Spinal cord (tissue), 10 donors: ENCODE results near the gene NUP210. TPM values are rescaled to one million over a fixed set of nuclear protein-coding genes. Genes with fewer than 3 reads are reported as not detected.

Experiments
- DNase-seq, 6 donors: peaks; one replicate each; pipeline versions ENCODE4 v3.0.0 to v3.0.0-alpha.2; 2013 to 2015; ENCODE audit warnings: low spot score in 6 of 6, low read depth in 4 of 6
- H3K27ac ChIP-seq: one replicate; pipeline ENCODE4 v1.5.1; 2013; ENCODE audit warnings: low read depth, low read length, control low read depth
- H3K27me3 ChIP-seq: one replicate; pipeline ENCODE4 v1.6.1; 2013; ENCODE audit warnings: low read length; ENCODE audit not compliant: control insufficient read depth, insufficient read depth
- H3K36me3 ChIP-seq: one replicate; pipeline ENCODE4 v1.6.1; 2013; ENCODE audit warnings: low read length; ENCODE audit not compliant: control insufficient read depth, insufficient read depth
- H3K4me1 ChIP-seq: one replicate; pipeline ENCODE4 v1.6.1; 2013; ENCODE audit warnings: low read length; ENCODE audit not compliant: control insufficient read depth, insufficient read depth
- H3K4me3 ChIP-seq: one replicate; pipeline ENCODE4 v1.5.1; 2013; ENCODE audit warnings: low read depth, low read length, control low read depth
- H3K9me3 ChIP-seq: one replicate; pipeline ENCODE4 v1.6.1; 2013; ENCODE audit warnings: low read length; ENCODE audit not compliant: control insufficient read depth, insufficient read depth
- WGBS: methylation state at CpG from one replicate; pipeline ENCODE4 v1.1.5; 2013; ENCODE audit warnings: missing lambda C conversion rate; ENCODE audit not compliant: insufficient coverage; 5-methylcytosine and 5-hydroxymethylcytosine counted together
- polyA plus RNA-seq, 2 donors: library from polyadenylated mRNA; unstranded; fragments of 120-200 nt; gene quantifications; one replicate each; pipeline ENCODE4 v1.2.1, GENCODE V29; 2013; ENCODE audit not compliant: insufficient read length in 2 of 2
- total RNA-seq, 2 donors: library from RNA; depleted of rRNA in 1 of 2; stranded (reverse); fragments of 120-200 nt in 1 of 2; fragments of >200 nt in 1 of 2; gene quantifications; one replicate each; pipeline versions ENCODE4 v1.2.3 to v1.2.4, GENCODE V29; 2013 to 2014
- donor health status: healthy.

NUP210 gene
- total and polyA plus RNA-seq, 4 donors: 9.6 to 19.2 (median 13.1) TPM

DNA sequence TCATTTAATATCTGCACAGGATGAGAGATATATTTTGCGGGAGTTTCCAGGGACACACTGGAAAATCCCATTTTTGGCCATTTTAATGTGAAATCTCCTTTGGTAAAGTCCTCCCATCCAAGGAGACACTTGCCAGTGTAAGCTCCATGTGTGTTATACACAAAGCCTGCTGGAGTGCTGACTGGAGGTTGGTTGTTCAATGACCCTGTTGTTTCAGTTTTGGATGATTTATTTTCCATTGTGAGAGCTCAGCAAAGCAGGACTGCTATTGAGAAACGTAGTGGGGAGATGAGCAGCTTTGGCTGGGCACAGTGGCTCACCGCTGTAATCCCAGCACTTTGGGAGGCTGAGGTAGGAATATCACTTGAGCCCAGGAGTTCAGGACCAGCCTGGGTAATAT, 127.7 kb downstream of the NUP210 start:
- Histone ChIP-seq H3K27me3 (no peaks in the 10 kb centered on the region), H3K36me3 (no peaks in the 10 kb centered on the region), H3K4me3 (no peak overlapping the region), H3K4me1 (no peaks in the 10 kb centered on the region), H3K27ac (no peak overlapping the region), H3K9me3 (no peaks in the 10 kb centered on the region)
- no peak for DNase-seq
- 63% methylated on average over 2 of the region's 3 CpGs for WGBS

DNA sequence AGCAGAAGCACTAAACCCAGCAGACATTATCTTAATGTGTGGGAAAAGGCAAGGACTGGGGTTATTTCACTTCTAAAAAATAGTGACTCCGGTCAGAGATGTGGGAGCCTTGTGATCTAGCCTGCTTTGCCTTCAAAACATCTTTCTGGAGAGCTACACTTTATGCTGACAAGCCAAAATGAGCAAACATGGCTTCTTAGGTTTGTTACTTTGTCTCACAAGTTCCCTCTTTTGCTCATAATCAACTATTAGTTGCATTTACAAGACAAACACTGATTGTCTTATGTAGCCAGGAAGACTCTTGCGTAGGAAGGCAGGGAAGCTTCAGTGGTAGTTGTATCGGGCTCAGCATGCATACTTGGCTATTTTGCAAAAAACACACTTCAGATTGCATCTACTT, 129.2 kb downstream of the NUP210 start:
- WGBS: 75% methylated on average over 1 of the region's 3 CpGs
- H3K4me3 ChIP-seq: no peak overlapping the region
- no peaks in the 10 kb centered on the region for H3K27me3 ChIP-seq
- no peaks in the 10 kb centered on the region for H3K4me1 ChIP-seq
- no peak for DNase-seq
- H3K27ac ChIP-seq: peak overlapping the region; percentile 33
- H3K36me3 ChIP-seq: no peaks in the 10 kb centered on the region
- peaks cover 7% of the 10 kb centered on the region for H3K9me3 ChIP-seq

DNA sequence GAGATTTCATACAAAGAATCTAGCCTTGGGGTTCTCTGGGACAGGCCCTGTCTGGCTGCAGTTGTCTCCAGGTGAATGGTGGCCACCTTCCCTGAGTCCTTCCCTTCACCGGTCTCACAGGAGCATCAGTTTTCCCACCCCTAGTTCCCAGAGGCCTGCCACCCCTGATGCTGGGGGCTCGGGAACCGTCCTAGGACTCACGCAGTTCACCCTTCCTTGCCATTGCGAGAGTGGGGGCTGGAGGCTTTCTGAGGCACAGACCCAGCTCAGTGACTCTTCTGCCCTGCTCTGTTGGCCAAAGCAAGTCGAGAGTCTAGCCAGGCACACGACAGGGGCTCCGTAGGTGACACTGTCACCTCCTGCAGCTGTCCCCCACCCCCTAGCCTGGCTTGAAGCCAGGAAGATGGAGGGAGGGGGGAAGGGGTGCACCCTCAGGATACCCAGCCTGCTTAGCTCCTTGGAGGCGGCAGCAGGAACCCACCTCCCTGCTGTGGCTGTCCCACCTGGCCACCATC, 130.3 kb downstream of the NUP210 start:
- Histone ChIP-seq H3K4me1 (no peaks in the 10 kb centered on the region), H3K36me3 (no peaks in the 10 kb centered on the region), H3K4me3 (no peak overlapping the region), H3K27me3 (peaks cover 2% of the 10 kb centered on the region), H3K27ac (no peak overlapping the region), H3K9me3 (peaks cover 7% of the 10 kb centered on the region)
- WGBS: 87% methylated on average over 8 of the region's 9 CpGs
- no peak for DNase-seq

DNA sequence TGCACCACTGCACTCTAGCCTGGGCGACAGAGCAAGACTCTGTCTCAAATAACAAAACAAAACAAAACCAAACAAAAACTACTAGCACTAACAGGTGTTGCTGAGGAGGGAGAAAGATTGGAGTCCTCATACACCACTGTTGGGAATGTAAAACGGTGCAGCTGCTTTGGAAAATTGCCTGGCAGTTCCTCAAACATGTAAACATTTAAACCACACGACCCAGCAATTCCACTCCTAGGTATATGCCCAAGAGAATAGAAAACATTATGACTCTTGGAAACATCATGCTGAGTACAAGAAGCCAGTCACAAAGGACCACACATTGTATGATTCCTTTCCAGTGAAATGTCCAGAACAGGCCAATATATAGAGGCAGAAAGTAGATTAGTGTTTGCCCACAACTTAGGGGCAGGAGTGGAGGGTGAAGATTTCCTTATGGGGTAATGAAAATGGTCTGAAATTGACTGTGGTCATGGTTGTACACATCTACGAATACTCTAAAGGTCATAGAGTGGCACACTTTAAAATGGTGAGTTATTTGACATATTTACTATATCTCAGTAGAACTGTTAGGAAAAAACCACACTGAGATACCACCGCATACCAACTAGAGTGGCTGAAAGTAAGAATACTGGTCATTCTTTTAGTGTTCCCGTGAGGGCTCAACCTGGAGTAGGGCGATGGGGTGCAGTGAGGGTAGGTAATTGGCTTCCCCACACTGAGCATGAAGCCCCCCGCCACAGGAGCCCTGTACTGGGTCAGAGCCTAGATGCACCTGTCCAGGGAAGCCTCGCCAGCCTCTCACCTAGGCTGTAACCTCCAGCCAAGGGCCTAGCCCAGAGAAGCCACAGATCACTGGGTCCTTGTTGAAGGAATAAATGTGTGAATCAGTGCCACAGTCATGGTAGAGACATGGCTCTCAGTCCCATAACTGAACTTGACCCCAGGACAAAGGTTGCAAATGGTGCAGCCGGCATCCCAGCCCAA, 131.1 kb downstream of the NUP210 start:
- WGBS: 93% methylated on average over 5 of the region's 10 CpGs
- Histone ChIP-seq H3K9me3 (peaks cover 10% of the 10 kb centered on the region), H3K27ac (no peak overlapping the region), H3K4me1 (no peaks in the 10 kb centered on the region), H3K36me3 (no peaks in the 10 kb centered on the region), H3K4me3 (no peak overlapping the region), H3K27me3 (peaks cover 8% of the 10 kb centered on the region)
- no peak for DNase-seq

DNA sequence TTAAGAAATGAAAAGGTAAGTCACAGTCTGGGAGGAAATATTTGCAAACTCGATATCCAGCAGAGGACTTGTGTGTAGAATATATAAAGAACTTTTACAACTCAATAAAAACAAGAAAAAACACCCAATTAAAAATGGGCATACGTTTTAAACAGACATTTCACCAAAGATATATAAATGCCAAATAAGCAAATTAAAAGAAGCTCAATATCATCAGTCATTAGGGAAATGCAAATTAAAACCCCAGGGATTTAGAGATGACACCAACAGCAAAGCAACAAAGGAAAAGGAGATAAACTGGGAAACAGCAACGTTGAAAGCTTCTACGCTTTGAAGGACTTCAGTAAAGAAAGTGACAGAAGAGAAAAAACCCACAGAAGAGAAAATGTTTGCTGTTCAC, 132.3 kb downstream of the NUP210 start:
- H3K27ac ChIP-seq: no peak overlapping the region
- H3K9me3 ChIP-seq: peaks cover 12% of the 10 kb centered on the region
- no peaks in the 10 kb centered on the region for H3K36me3 ChIP-seq
- no CpG with 5 or more reads among the region's 4 CpGs for WGBS
- no peak overlapping the region for H3K4me3 ChIP-seq
- H3K27me3 ChIP-seq: peaks cover 17% of the 10 kb centered on the region
- peaks cover 6% of the 10 kb centered on the region for H3K4me1 ChIP-seq
- no peak for DNase-seq

DNA sequence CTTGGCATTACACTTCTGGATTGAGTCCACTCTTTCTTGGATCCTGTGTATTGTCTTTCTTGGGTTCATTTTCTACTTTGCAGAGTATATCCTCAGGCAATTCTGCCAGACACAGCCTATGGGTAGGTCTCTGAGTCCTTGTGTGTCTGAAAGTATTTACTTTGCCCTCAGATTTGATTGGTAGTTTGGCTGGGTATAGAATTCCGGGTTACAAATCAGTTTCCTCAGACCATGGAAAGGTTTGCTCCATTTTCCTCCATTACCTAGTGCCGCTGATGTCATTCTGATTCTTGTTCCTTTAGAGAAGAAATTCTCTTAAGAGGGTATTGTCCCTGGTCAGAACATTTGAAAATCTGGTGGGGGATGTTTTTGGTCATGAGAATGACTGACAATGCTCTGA, 133.2 kb downstream of the NUP210 start:
- H3K27ac ChIP-seq: no peak overlapping the region
- no peak overlapping the region for H3K4me3 ChIP-seq
- no peak for DNase-seq
- peaks cover 10% of the 10 kb centered on the region for H3K4me1 ChIP-seq
- no peaks in the 10 kb centered on the region for H3K36me3 ChIP-seq
- WGBS: no CpG with 5 or more reads among the region's 2 CpGs
- peaks cover 12% of the 10 kb centered on the region for H3K9me3 ChIP-seq
- peaks cover 20% of the 10 kb centered on the region for H3K27me3 ChIP-seq

DNA sequence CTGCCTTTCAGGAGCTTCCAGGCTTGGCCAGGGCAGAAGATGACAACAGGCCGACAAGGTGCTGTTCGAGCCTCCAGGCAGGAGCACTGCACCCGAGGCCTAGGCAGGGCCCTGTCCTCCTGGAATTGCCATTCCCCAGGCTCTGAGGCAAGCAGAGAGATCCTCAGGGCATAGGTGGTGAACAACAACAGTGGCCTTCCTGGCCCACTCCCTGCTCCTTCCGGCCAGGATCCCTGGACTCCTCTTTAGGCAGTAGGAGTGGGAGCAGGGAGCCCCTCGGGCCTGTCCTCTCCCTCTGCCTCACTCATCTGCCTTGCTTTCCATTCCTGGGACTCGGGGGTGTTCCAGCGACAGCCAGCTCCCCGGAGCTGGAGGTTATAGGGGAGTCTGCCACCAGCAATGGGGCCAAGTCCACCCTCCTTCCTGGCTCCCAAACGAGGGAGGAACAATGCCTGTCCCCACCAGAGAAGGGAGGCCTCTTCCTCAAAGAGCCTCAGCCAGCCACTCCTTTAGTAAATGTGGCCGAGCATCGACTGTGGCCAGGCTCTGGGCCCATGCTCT, 135.0 kb downstream of the NUP210 start:
- Histone ChIP-seq H3K4me3 (no peak overlapping the region), H3K9me3 (peaks cover 12% of the 10 kb centered on the region), H3K27ac (no peak overlapping the region), H3K36me3 (no peaks in the 10 kb centered on the region), H3K27me3 (peaks cover 25% of the 10 kb centered on the region), H3K4me1 (peaks cover 26% of the 10 kb centered on the region)
- 86% methylated on average over 6 of the region's 11 CpGs for WGBS
- DNase-seq: no peak

DNA sequence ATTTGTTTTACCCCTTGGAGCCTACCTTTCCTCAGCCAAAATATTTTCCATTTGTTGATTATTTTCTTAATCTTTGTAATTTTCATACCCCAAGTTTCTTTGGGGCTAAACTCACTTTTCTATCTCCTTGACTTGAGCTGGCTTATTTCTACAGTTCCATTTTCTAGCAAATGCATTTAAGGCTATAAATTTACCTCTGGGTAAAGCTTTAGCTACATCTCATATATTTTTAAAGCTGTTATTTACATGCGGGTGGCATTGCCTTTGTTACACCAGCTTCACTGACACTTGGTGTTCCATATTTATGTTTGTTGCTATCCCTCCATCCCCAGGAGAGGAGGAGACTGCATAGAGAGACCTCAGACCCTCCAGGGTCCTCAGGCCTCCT, 136.3 kb downstream of the NUP210 start:
- H3K27ac ChIP-seq: no peak overlapping the region
- no peak for DNase-seq
- peaks cover 12% of the 10 kb centered on the region for H3K9me3 ChIP-seq
- no CpG with 5 or more reads among the region's 1 CpG for WGBS
- no peak overlapping the region for H3K4me3 ChIP-seq
- H3K4me1 ChIP-seq: peaks cover 27% of the 10 kb centered on the region
- peaks cover 25% of the 10 kb centered on the region for H3K27me3 ChIP-seq
- no peaks in the 10 kb centered on the region for H3K36me3 ChIP-seq

DNA sequence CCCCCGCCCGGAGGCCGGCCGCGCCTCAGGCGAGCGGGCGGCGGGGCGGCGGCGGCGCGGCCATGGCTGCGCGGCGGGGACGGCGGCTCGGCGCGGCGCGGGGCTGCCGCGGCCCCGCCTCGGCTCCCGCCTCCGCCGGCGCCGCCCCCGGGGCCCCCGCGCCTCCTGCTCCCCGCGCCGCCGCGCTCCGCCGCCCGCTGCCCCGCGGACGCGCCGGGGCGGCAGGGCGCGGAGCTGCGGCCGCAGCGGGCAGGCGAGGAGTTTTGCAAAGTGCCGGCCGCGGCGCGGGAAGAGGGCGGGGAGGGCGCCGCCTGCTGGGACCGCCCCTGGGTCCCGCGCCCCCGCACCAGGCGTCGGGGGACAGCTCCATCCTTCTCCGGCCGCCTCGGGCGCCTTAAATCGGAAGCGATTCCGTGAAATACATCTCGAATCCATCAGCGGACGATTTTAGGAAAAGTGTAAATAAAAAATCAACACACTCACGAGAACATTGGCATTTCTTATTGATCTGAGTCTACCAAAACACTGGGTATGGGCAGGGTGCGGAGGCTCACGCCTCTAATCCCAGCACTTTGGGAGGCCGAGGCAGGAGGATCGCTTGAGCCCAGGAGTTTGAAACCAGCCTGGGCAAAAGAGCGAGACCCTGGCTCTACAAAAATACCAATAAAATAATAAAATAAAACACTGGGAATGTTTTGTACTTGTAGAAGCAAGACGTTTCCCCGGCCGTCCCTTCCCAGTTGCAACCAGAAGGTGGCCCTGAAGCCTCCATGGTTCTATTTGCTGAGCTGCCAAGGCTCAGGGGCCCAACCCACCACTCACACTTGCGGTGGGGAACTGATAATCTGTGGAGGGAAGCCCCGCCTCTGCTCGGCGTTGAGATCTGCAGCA, 136.9 kb downstream of the NUP210 start:
- WGBS: 2% methylated on average over 72 of the region's 93 CpGs
- Histone ChIP-seq H3K36me3 (no peaks in the 10 kb centered on the region), H3K9me3 (peaks cover 12% of the 10 kb centered on the region), H3K4me1 (peaks cover 33% of the 10 kb centered on the region), H3K4me3 (peak overlapping the region; percentile 21), H3K27ac (no peak overlapping the region), H3K27me3 (peaks cover 25% of the 10 kb centered on the region)
- DNase-seq: peak in 2 of 6 donors; percentile 40 to 51
